ENCODE measurements around the gene EVA1A.

EVA1A gene

GRCh38 chr2:75560768-75561565 lies at the start of gene EVA1A:
EVA1A (minus strand) TSS chr2:75560939; CDS start chr2:75518140, 42,799 bp downstream.
- peak in 2 of 56 donors; percentile 10 to 33 for DNase-seq

GRCh38 chr2:75609937-75610508 lies 49.3 kb upstream of the EVA1A start:
- no peak for DNase-seq

GRCh38 chr2:75609334-75609689 lies 48.6 kb upstream of the EVA1A start:
- no peak for DNase-seq

GRCh38 chr2:75608684-75609333 lies 48.1 kb upstream of the EVA1A start:
- peak in 50 of 56 donors; percentile 6 to 79 (median 37) for DNase-seq

GRCh38 chr2:75607988-75608683 lies 47.4 kb upstream of the EVA1A start:
- no peak for DNase-seq

- no peak for DNase-seq
Observed at GRCh38 chr2:75607400-75607798, 46.7 kb upstream of the EVA1A start.

GRCh38 chr2:75606761-75607399 lies 46.1 kb upstream of the EVA1A start:
- no peak for DNase-seq

GRCh38 chr2:75605770-75606529 lies 45.2 kb upstream of the EVA1A start:
- peak in 1 of 56 donors; percentile 3 for DNase-seq

GRCh38 chr2:75604484-75604883 lies 43.7 kb upstream of the EVA1A start:
- no peak for DNase-seq

GRCh38 chr2:75603477-75603876 lies 42.7 kb upstream of the EVA1A start:
- DNase-seq, result no peak

GRCh38 chr2:75602724-75603342 lies 42.1 kb upstream of the EVA1A start:
- DNase-seq, result no peak

- no peak for DNase-seq
Observed at GRCh38 chr2:75600461-75601011, 39.8 kb upstream of the EVA1A start.

GRCh38 chr2:75598589-75599155 lies 37.9 kb upstream of the EVA1A start:
- DNase-seq, result no peak

- DNase-seq, result no peak
Observed at GRCh38 chr2:75597949-75598348, 37.2 kb upstream of the EVA1A start.

GRCh38 chr2:75596784-75597183 lies 36.0 kb upstream of the EVA1A start:
- DNase-seq, result no peak

- DNase-seq, result no peak
Observed at GRCh38 chr2:75595541-75596395, 35.0 kb upstream of the EVA1A start.

- no peak for DNase-seq
Observed at GRCh38 chr2:75594596-75594995, 33.9 kb upstream of the EVA1A start.

GRCh38 chr2:75592888-75593287 lies 32.1 kb upstream of the EVA1A start:
- DNase-seq, result no peak

- DNase-seq, result no peak
Observed at GRCh38 chr2:75592030-75592429, 31.3 kb upstream of the EVA1A start.

Data from nucleus accumbens (tissue), 56 donors.